ENCODE measurements around the gene NSRP1. TPM values are rescaled to one million over a fixed set of nuclear protein-coding genes. Genes with fewer than 3 reads are reported as not detected.

Gene NSRP1
- total RNA-seq, 1 experiment from 2014 or later, result 10.9 TPM

Other genes with a start within 250 kb of the NSRP1 start
- gene SSH2, start 186.6 kb upstream of the NSRP1 start, total RNA-seq (2014; rRNA removed; shearing (Covaris generic)), result 8.6 and 12.9 TPM in 2 replicates
- gene EFCAB5, start 175.2 kb upstream of the NSRP1 start, total RNA-seq (2014; rRNA removed; shearing (Covaris generic)), result 0.16 TPM in 1 of 2 replicates, not detected in the other
- not detected in 2 replicates for gene SLC6A4, start 118.9 kb downstream of the NSRP1 start, total RNA-seq (2014; rRNA removed; shearing (Covaris generic))
- 65.7 and 70.9 TPM in 2 replicates for gene BLMH, start 175.1 kb downstream of the NSRP1 start, total RNA-seq (2014; rRNA removed; shearing (Covaris generic))
- gene TMIGD1, start 217.2 kb downstream of the NSRP1 start, total RNA-seq (2014; rRNA removed; shearing (Covaris generic)), result not detected in 2 replicates